WTC11 (cell line): Measurements from ENCODE around the gene TATDN2. TPM values are rescaled to one million over a fixed set of nuclear protein-coding genes. Genes with fewer than 3 reads are reported as not detected.

ENCODE experiments used
- ATAC-seq: fragments of 200-7000 bp; cut with Tn5 transposase; 2 replicates; pipeline ENCODE4 v1.10.0; 2021; ENCODE audit warnings: mild to moderate bottlenecking, moderate library complexity
- CTCF ChIA-PET: fragments of 300-600 bp; sonication (Branson Sonifier 250); formaldehyde crosslinking; loops from one replicate; lab custom pipeline; 2021; ENCODE audit warnings: antibody characterized with exemption; lab: Charles Lee
- POLR2A ChIA-PET: fragments of 350-600 bp; sonication (Branson Sonifier 250); formaldehyde crosslinking; loops from one replicate; lab custom pipeline; 2021; ENCODE audit warnings: antibody characterized with exemption; lab: Charles Lee
- DNase-seq: peaks from one replicate; pipeline ENCODE4 v3.0.0; 2021; ENCODE audit warnings: low spot score
- H3K27ac Mint-ChIP-seq: 2 replicates; pipeline ENCODE4 v1.8.0; 2021; ENCODE audit warnings: mixed read lengths
- H3K27me3 Mint-ChIP-seq: 2 replicates; pipeline ENCODE4 v1.8.0; 2021; ENCODE audit warnings: low read depth, mild to moderate bottlenecking, moderate library complexity, mixed read lengths
- H3K36me3 Mint-ChIP-seq: 2 replicates; pipeline ENCODE4 v1.8.0; 2021; ENCODE audit warnings: mixed read lengths
- H3K4me1 Mint-ChIP-seq: 2 replicates; pipeline ENCODE4 v1.8.0; 2022; ENCODE audit warnings: mixed read lengths
- H3K4me3 Mint-ChIP-seq: 2 replicates; pipeline ENCODE4 v1.8.0; 2021; ENCODE audit warnings: mild to moderate bottlenecking, moderate library complexity, mixed read lengths
- H3K9me3 Mint-ChIP-seq: 2 replicates; pipeline ENCODE4 v1.8.0; 2021; ENCODE audit warnings: mixed read lengths
- CREM ChIP-seq: sonication (generic); formaldehyde crosslinking; IDR thresholded peaks from 2 replicates; pipeline ENCODE4 v1.8.1; 2022; ENCODE audit warnings: mild to moderate bottlenecking, missing genetic modification reagents, moderate library complexity
- ETV6 ChIP-seq: sonication (generic); formaldehyde crosslinking; IDR thresholded peaks from 2 replicates; pipeline ENCODE4 v1.8.1; 2022; ENCODE audit warnings: mild to moderate bottlenecking, missing genetic modification reagents
- FOXJ3 ChIP-seq: sonication (generic); formaldehyde crosslinking; IDR thresholded peaks from 2 replicates; pipeline ENCODE4 v1.9.0; 2021; ENCODE audit warnings: missing genetic modification reagents, mild to moderate bottlenecking, borderline replicate concordance
- JAZF1 ChIP-seq: fragments of 250-450 bp; sonication (Bioruptor Pico); IDR thresholded peaks from 2 replicates; pipeline ENCODE4 v1.9.0; 2021; ENCODE audit warnings: moderate library complexity, mild to moderate bottlenecking, inconsistent platforms
- KAT7 ChIP-seq: sonication (generic); formaldehyde crosslinking; IDR thresholded peaks from 2 replicates; pipeline ENCODE4 v1.8.1; 2023; ENCODE audit warnings: missing genetic modification reagents, mild to moderate bottlenecking, borderline replicate concordance
- NR2C2 ChIP-seq: sonication (generic); formaldehyde crosslinking; IDR thresholded peaks from 2 replicates; pipeline ENCODE4 v1.8.0; 2022; ENCODE audit warnings: mild to moderate bottlenecking, missing genetic modification reagents
- SOX15 ChIP-seq: fragments of 250-450 bp; sonication (Bioruptor Pico); IDR thresholded peaks from 2 replicates; pipeline ENCODE4 v1.9.0; 2021; ENCODE audit warnings: mild to moderate bottlenecking
- TEAD4 ChIP-seq: sonication (generic); formaldehyde crosslinking; IDR thresholded peaks from 2 replicates; pipeline ENCODE4 v1.8.0; 2022; ENCODE audit warnings: mild to moderate bottlenecking, missing genetic modification reagents
- TP53 ChIP-seq: sonication (generic); formaldehyde crosslinking; IDR thresholded peaks from 2 replicates; pipeline ENCODE4 v1.8.1; 2023; ENCODE audit warnings: mild to moderate bottlenecking, missing genetic modification reagents
- ZBTB21 ChIP-seq: sonication (generic); formaldehyde crosslinking; IDR thresholded peaks from 2 replicates; pipeline ENCODE4 v1.8.1; 2023; ENCODE audit warnings: mild to moderate bottlenecking, missing genetic modification reagents, borderline replicate concordance
- ZNF671 ChIP-seq: fragments of 250-450 bp; sonication (Bioruptor Pico); IDR thresholded peaks from 2 replicates; pipeline ENCODE4 v1.8.0; 2021; ENCODE audit warnings: mild to moderate bottlenecking
- total RNA-seq: library from RNA; stranded (reverse); gene quantifications from 3 replicates; pipeline ENCODE4 v1.2.3, GENCODE V29; 2021
- TF ChIP-seq, protein P1 (sequence below): sonication (generic); formaldehyde crosslinking; IDR thresholded peaks from 2 replicates; pipeline ENCODE4 v1.8.1; 2022; ENCODE audit warnings: low read depth, mild to moderate bottlenecking, moderate library complexity, missing genetic modification reagents, borderline replicate concordance
- TF ChIP-seq, protein P2 (sequence below): sonication (generic); formaldehyde crosslinking; IDR thresholded peaks from 2 replicates; pipeline ENCODE4 v1.8.1; 2022; ENCODE audit warnings: low read depth, missing genetic modification reagents, borderline replicate concordance
- TF ChIP-seq, protein P3 (sequence below): sonication (generic); formaldehyde crosslinking; IDR thresholded peaks from 2 replicates; pipeline ENCODE4 v1.8.1; 2022; ENCODE audit warnings: mild to moderate bottlenecking, moderate library complexity, missing genetic modification reagents
- TF ChIP-seq, protein P4 (sequence below): fragments of 250-450 bp; sonication (Bioruptor Pico); IDR thresholded peaks from 2 replicates; pipeline ENCODE4 v1.9.0; 2021; ENCODE audit warnings: moderate library complexity, mild to moderate bottlenecking, inconsistent platforms, borderline replicate concordance
- TF ChIP-seq, protein P5 (sequence below): fragments of 250-450 bp; sonication (Bioruptor Pico); IDR thresholded peaks from 2 replicates; pipeline ENCODE4 v2.1.2; 2022; ENCODE audit warnings: mild to moderate bottlenecking, moderate library complexity
- TF ChIP-seq, protein P6 (sequence below): sonication (generic); formaldehyde crosslinking; IDR thresholded peaks from 2 replicates; pipeline ENCODE4 v1.8.0; 2022; ENCODE audit warnings: mild to moderate bottlenecking, missing genetic modification reagents
- TF ChIP-seq, protein P7 (sequence below): sonication (generic); formaldehyde crosslinking; IDR thresholded peaks from 2 replicates; pipeline ENCODE4 v1.8.1; 2023; ENCODE audit warnings: mild to moderate bottlenecking, missing genetic modification reagents

Gene TATDN2
- total RNA-seq, 1 experiment from 2014 or later, result 31.7 TPM

DNA sequence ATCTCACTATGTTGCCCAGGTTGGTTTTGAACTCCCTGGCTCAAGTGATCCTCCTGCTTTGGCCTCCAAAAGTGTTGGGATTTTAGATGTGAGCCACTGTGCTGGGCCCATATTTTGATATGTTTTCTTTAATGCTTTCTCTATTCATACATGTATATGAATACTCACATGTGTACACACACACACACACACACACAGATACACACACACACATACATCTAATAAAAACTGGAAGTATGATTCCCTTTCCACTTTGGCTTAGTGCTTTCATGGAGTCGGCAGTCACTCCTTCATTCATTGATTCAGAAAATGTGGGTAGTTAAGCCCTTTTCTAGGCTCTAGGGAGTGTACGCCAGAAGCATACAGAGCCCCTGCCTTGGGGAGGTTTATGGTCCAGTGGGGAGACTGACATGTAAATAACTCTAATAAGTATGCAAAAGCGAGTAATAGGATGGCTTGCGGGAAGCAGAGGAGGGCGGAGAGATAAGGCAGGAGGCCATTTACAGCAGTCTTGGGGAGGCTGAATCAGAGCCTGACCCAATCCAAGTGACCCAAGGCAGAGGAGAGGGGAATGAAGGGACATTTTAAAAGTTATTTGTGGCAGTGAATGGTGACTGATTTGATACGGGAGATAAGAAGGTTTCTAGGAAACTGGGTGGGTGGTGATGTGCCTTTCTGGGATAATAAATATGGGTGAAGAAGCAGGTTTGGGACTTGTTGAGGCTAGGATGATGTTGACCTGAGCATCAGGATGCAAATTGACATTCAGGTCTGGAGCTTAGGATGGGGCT lies 32.5 kb upstream of the TATDN2 start:
- TF ChIP-seq, protein P1, sequence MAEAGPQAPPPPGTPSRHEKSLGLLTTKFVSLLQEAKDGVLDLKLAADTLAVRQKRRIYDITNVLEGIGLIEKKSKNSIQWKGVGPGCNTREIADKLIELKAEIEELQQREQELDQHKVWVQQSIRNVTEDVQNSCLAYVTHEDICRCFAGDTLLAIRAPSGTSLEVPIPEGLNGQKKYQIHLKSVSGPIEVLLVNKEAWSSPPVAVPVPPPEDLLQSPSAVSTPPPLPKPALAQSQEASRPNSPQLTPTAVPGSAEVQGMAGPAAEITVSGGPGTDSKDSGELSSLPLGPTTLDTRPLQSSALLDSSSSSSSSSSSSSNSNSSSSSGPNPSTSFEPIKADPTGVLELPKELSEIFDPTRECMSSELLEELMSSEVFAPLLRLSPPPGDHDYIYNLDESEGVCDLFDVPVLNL (CRISPR knock-in tag), result no peak
- TF ChIP-seq, protein P2, sequence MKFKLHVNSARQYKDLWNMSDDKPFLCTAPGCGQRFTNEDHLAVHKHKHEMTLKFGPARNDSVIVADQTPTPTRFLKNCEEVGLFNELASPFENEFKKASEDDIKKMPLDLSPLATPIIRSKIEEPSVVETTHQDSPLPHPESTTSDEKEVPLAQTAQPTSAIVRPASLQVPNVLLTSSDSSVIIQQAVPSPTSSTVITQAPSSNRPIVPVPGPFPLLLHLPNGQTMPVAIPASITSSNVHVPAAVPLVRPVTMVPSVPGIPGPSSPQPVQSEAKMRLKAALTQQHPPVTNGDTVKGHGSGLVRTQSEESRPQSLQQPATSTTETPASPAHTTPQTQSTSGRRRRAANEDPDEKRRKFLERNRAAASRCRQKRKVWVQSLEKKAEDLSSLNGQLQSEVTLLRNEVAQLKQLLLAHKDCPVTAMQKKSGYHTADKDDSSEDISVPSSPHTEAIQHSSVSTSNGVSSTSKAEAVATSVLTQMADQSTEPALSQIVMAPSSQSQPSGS (CRISPR knock-in tag), result no peak
- DNase-seq, result no peak
- ChIA-PET POLR2A (no interaction called here), CTCF (no interaction called here)
- peaks cover 22% of the 10 kb centered on the region for H3K9me3 Mint-ChIP-seq
- H3K27me3 Mint-ChIP-seq, result peaks cover 2% of the 10 kb centered on the region; the same call in 1 of the 2 replicates
- no peak for ATAC-seq
- no peak overlapping the region for H3K27ac Mint-ChIP-seq
- H3K4me3 Mint-ChIP-seq, result no peak overlapping the region
- H3K36me3 Mint-ChIP-seq, result peaks cover 20% of the 10 kb centered on the region
- peaks cover 3% of the 10 kb centered on the region for H3K4me1 Mint-ChIP-seq

DNA sequence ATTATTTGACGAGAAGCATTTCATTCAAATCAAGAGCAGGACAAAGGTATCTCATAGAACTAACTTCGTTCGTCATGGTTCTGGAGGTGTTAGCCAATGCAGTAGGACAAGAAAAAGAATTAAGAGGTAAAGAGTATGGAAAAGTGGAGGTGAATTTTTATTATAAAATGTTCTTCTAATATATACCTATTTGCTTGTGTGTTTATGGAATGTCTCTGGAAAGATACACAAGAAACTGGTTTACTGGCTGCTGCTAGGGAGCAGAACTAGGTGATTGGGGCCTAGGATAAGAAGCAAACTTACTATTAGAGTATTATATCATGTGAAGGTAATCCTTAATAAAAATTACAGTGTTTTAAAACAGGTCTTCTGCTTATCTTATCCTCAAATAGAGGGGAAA lies 30.9 kb upstream of the TATDN2 start:
- Mint-ChIP-seq H3K4me3 (no peak overlapping the region), H3K36me3 (peaks cover 20% of the 10 kb centered on the region), H3K27ac (no peak overlapping the region), H3K27me3 (peaks cover 2% of the 10 kb centered on the region; the same call in 1 of the 2 replicates), H3K9me3 (peaks cover 22% of the 10 kb centered on the region), H3K4me1 (peaks cover 5% of the 10 kb centered on the region)
- no peak for TF ChIP-seq ETV6
- no peak for TF ChIP-seq ZBTB21 (CRISPR knock-in tag)
- TF ChIP-seq, protein P3, sequence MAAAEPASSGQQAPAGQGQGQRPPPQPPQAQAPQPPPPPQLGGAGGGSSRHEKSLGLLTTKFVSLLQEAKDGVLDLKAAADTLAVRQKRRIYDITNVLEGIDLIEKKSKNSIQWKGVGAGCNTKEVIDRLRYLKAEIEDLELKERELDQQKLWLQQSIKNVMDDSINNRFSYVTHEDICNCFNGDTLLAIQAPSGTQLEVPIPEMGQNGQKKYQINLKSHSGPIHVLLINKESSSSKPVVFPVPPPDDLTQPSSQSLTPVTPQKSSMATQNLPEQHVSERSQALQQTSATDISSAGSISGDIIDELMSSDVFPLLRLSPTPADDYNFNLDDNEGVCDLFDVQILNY (CRISPR knock-in tag), result no peak
- CTCF ChIA-PET, result no interaction called here
- POLR2A ChIA-PET, result no interaction called here
- ATAC-seq (no peak), DNase-seq (no peak)

DNA sequence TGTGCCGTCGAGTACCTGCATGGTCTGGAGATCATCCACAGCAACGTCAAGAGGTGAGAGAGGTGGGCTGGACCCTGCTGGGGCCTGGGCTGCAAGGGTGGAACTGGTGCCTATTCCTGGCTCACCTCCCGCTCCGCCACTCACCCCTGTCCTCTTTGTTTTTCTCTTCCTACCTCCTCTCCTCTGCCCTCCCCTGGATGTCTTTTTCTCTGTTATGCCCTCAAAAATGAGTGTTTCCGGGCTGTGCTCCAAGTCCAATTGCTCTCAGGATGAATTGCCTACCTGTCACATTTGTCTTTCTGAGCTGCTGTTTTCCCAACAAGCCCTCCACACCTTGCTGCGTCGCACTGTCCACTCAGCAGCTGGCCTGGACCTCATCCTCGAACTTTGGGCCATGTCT lies 28.5 kb upstream of the TATDN2 start:
- DNase-seq (no peak), ATAC-seq (no peak)
- Mint-ChIP-seq H3K9me3 (peaks cover 22% of the 10 kb centered on the region), H3K4me3 (no peak overlapping the region), H3K4me1 (peaks cover 6% of the 10 kb centered on the region), H3K27me3 (peaks cover 2% of the 10 kb centered on the region; the same call in 1 of the 2 replicates), H3K27ac (no peak overlapping the region), H3K36me3 (peaks cover 20% of the 10 kb centered on the region)
- POLR2A ChIA-PET, result no interaction called here
- TF ChIP-seq, protein P4, sequence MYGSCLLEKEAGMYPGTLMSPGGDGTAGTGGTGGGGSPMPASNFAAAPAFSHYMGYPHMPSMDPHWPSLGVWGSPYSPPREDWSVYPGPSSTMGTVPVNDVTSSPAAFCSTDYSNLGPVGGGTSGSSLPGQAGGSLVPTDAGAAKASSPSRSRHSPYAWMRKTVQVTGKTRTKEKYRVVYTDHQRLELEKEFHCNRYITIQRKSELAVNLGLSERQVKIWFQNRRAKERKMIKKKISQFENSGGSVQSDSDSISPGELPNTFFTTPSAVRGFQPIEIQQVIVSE (CRISPR knock-in tag), result no peak
- TF ChIP-seq, protein P5, sequence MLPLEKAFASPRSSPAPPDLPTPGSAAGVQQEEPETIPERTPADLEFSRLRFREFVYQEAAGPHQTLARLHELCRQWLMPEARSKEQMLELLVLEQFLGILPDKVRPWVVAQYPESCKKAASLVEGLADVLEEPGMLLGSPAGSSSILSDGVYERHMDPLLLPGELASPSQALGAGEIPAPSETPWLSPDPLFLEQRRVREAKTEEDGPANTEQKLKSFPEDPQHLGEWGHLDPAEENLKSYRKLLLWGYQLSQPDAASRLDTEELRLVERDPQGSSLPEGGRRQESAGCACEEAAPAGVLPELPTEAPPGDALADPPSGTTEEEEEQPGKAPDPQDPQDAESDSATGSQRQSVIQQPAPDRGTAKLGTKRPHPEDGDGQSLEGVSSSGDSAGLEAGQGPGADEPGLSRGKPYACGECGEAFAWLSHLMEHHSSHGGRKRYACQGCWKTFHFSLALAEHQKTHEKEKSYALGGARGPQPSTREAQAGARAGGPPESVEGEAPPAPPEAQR, result no peak
- TF ChIP-seq TEAD4 (CRISPR knock-in tag), result no peak
- TF ChIP-seq NR2C2 (CRISPR knock-in tag), result no peak
- TF ChIP-seq, protein P6, sequence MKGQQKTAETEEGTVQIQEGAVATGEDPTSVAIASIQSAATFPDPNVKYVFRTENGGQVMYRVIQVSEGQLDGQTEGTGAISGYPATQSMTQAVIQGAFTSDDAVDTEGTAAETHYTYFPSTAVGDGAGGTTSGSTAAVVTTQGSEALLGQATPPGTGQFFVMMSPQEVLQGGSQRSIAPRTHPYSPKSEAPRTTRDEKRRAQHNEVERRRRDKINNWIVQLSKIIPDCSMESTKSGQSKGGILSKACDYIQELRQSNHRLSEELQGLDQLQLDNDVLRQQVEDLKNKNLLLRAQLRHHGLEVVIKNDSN (CRISPR knock-in tag), result no peak
- TF ChIP-seq ZNF671, result no peak
- TF ChIP-seq, protein P7, sequence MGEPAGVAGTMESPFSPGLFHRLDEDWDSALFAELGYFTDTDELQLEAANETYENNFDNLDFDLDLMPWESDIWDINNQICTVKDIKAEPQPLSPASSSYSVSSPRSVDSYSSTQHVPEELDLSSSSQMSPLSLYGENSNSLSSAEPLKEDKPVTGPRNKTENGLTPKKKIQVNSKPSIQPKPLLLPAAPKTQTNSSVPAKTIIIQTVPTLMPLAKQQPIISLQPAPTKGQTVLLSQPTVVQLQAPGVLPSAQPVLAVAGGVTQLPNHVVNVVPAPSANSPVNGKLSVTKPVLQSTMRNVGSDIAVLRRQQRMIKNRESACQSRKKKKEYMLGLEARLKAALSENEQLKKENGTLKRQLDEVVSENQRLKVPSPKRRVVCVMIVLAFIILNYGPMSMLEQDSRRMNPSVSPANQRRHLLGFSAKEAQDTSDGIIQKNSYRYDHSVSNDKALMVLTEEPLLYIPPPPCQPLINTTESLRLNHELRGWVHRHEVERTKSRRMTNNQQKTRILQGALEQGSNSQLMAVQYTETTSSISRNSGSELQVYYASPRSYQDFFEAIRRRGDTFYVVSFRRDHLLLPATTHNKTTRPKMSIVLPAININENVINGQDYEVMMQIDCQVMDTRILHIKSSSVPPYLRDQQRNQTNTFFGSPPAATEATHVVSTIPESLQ (CRISPR knock-in tag), result no peak
- TF ChIP-seq TP53 (CRISPR knock-in tag), result no peak
- TF ChIP-seq KAT7 (CRISPR knock-in tag), result no peak
- TF ChIP-seq CREM, result no peak
- TF ChIP-seq JAZF1 (CRISPR knock-in tag), result no peak
- no peak for TF ChIP-seq SOX15 (CRISPR knock-in tag)
- TF ChIP-seq FOXJ3 (CRISPR knock-in tag), result no peak
- CTCF ChIA-PET, result interaction anchor here (1.5 kb wide), 1 partner anchor 44 kb away, joined by 6 read pairs; no protein-coding TSS in a partner anchor
